HepG2 (cell line): ENCODE data around the gene OR52W1. TPM values are rescaled to one million over a fixed set of nuclear protein-coding genes. Genes with fewer than 3 reads are reported as not detected.

ENCODE experiments used
- EED ChIP-seq: sonication (generic); formaldehyde crosslinking; IDR thresholded peaks from 2 replicates; pipeline ENCODE4 v1.5.0; 2020; ENCODE audit warnings: mild to moderate bottlenecking, missing genetic modification reagents
- GABPA ChIP-seq, 2 experiments: IDR thresholded peaks; 2 replicates each; pipeline ENCODE4 v1.6.1; 2011 to 2016; ENCODE audit warnings: low read depth in 2 of 2, low read length in 1 of 2, missing biosample characterization in 1 of 2, missing genetic modification characterization in 1 of 2
- HMG20B ChIP-seq: conservative IDR thresholded peaks from 2 replicates; pipeline ENCODE4 v1.6.1; 2016; ENCODE audit warnings: missing genetic modification reagents, missing compliant biosample characterization
- JARID2 ChIP-seq: sonication (generic); formaldehyde crosslinking; IDR thresholded peaks from 2 replicates; pipeline ENCODE4 v1.8.1; 2023; ENCODE audit warnings: missing genetic modification reagents, inconsistent platforms; ENCODE audit not compliant: insufficient replicate concordance
- NR2F2 ChIP-seq: IDR thresholded peaks from 2 replicates; pipeline ENCODE4 v1.6.1; 2012; ENCODE audit warnings: low read depth, inconsistent platforms, borderline replicate concordance
- ZFP90 ChIP-seq: sonication (generic); formaldehyde crosslinking; IDR thresholded peaks from 2 replicates; pipeline ENCODE4 v1.8.0; 2022; ENCODE audit warnings: missing genetic modification reagents, mild to moderate bottlenecking, inconsistent platforms, borderline replicate concordance
- ZNF263 ChIP-seq: sonication (generic); formaldehyde crosslinking; IDR thresholded peaks from 2 replicates; pipeline ENCODE4 v1.4.0; 2020; ENCODE audit warnings: missing genetic modification reagents
- ZNF501 ChIP-seq: sonication (generic); formaldehyde crosslinking; IDR thresholded peaks from 2 replicates; pipeline ENCODE4 v1.5.1; 2020; ENCODE audit warnings: mild to moderate bottlenecking, moderate library complexity, missing genetic modification reagents
- ZNF543 ChIP-seq: sonication (generic); formaldehyde crosslinking; IDR thresholded peaks from 2 replicates; pipeline ENCODE4 v1.4.0; 2020; ENCODE audit warnings: mild to moderate bottlenecking, missing genetic modification reagents
- ZNF629 ChIP-seq: sonication (generic); formaldehyde crosslinking; conservative IDR thresholded peaks from 2 replicates; pipeline ENCODE4 v1.5.0; 2020; ENCODE audit warnings: missing genetic modification reagents
- polyA plus RNA-seq, 8 experiments: library from polyadenylated mRNA; depleted of rRNA in 3 of 8; stranded (reverse) in 7 of 8; unstranded in 1 of 8; fragments of >200 nt; fragmentation: Illumina TruSeq in 4 of 8; extraction: Trizol in 4 of 8; gene quantifications; 2 replicates each; pipeline versions ENCODE4 v1.2.1 to v1.2.3, GENCODE V29; 2011 to 2016; ENCODE audit warnings: low read depth in 4 of 8, missing spikeins in 1 of 8, mixed read lengths in 1 of 8; ENCODE audit not compliant: insufficient read depth in 1 of 8
- total RNA-seq, 5 experiments: library from RNA; depleted of rRNA; stranded (reverse); fragments of >200 nt; fragmentation: Illumina TruSeq; extraction: Trizol; gene quantifications; 2 replicates each; pipeline ENCODE4 v1.2.3, GENCODE V29; 2016; ENCODE audit warnings: low read depth in 1 of 5
- TF ChIP-seq, protein P1 (sequence below): sonication (generic); formaldehyde crosslinking; conservative IDR thresholded peaks from 2 replicates; pipeline ENCODE4 v1.4.0; 2020; ENCODE audit warnings: missing genetic modification reagents
- TF ChIP-seq, protein P2 (sequence below): sonication (generic); formaldehyde crosslinking; IDR thresholded peaks from 2 replicates; pipeline ENCODE4 v1.5.0; 2020; ENCODE audit warnings: mild to moderate bottlenecking, low read depth, missing genetic modification reagents, borderline replicate concordance
- TF ChIP-seq, protein P3 (sequence below): sonication (generic); formaldehyde crosslinking; IDR thresholded peaks from 2 replicates; pipeline ENCODE4 v1.5.0; 2020; ENCODE audit warnings: mild to moderate bottlenecking, missing genetic modification reagents
- TF ChIP-seq, protein P4 (sequence below): sonication (generic); formaldehyde crosslinking; IDR thresholded peaks from one replicate; pipeline ENCODE4 v1.5.1; 2020; ENCODE audit warnings: mild to moderate bottlenecking, missing genetic modification reagents; ENCODE audit errors: not compliant biosample characterization

OR52W1 gene
- total and polyA plus RNA-seq, 2 of the 13 experiments (the other 11 are each of a cell fraction or from before 2014, with no cell fraction given), result not detected

DNA sequence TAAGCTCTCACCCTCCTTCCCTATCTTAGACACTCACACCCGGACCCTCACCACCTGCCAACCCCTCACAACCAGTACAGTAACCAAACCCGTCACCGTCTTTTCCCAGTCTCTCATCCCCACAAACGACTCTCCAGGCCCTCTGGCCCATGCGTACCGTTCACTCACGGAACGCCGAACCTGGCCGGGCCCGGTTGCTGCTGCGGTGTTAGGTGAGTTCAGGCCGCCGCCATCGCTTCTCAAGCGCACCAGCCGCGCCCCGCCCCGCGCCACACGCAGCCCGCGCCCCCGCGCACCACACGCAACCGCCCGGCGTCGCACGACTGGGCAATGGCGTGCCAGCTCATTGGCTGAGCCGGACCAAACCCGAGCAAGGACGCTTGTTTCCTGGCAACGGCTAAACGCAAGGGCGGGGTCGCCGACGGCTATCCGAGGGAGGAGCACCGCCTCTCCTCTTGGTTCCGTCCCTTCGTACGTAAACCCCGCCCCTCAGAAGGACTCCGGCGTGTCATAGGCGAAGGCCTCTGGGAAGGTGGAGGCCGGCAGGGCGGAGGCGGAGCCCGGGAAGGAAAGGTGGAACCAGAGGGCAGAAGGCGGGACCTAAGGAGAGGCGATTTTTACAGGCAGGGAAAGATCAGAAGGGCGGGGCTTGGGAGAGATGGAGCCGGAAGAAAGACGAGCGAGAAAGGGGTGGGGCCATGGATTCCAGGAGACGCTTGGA, 35.5 kb downstream of the OR52W1 start, which contains the start of gene FHIP1B (continued):
- TF ChIP-seq, protein P1, sequence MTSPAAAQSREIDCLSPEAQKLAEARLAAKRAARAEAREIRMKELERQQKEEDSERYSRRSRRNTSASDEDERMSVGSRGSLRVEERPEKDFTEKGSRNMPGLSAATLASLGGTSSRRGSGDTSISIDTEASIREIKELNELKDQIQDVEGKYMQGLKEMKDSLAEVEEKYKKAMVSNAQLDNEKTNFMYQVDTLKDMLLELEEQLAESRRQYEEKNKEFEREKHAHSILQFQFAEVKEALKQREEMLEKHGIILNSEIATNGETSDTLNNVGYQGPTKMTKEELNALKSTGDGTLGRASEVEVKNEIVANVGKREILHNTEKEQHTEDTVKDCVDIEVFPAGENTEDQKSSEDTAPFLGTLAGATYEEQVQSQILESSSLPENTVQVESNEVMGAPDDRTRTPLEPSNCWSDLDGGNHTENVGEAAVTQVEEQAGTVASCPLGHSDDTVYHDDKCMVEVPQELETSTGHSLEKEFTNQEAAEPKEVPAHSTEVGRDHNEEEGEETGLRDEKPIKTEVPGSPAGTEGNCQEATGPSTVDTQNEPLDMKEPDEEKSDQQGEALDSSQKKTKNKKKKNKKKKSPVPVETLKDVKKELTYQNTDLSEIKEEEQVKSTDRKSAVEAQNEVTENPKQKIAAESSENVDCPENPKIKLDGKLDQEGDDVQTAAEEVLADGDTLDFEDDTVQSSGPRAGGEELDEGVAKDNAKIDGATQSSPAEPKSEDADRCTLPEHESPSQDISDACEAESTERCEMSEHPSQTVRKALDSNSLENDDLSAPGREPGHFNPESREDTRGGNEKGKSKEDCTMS (CRISPR knock-in tag), result no peak
- TF ChIP-seq ZNF501, result peak; percentile 81
- no peak for TF ChIP-seq EED (CRISPR knock-in tag)
- TF ChIP-seq ZNF629 (CRISPR knock-in tag), result no peak
- TF ChIP-seq NR2F2, result no peak
- no peak for TF ChIP-seq HMG20B (CRISPR knock-in tag)
- peak; percentile 47; the same call in 1 of the 2 replicates for TF ChIP-seq ZNF263 (CRISPR knock-in tag)
- TF ChIP-seq GABPA (IDR thresholded peaks at IDR 0.05; ENCODE audit: low read depth, low read length), result 0 out of 2 replicates have a peak, but pooled peaks have one; percentile 14
- 0 out of 2 replicates have a peak, but pooled peaks have one; percentile 50 for TF ChIP-seq GABPA (CRISPR knock-in tag; IDR thresholded peaks at IDR 0.05; ENCODE audit: low read depth)
- TF ChIP-seq, protein P2, sequence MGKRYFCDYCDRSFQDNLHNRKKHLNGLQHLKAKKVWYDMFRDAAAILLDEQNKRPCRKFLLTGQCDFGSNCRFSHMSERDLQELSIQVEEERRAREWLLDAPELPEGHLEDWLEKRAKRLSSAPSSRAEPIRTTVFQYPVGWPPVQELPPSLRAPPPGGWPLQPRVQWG (CRISPR knock-in tag), result no peak
- TF ChIP-seq ZNF543, result no peak
- TF ChIP-seq, protein P3, sequence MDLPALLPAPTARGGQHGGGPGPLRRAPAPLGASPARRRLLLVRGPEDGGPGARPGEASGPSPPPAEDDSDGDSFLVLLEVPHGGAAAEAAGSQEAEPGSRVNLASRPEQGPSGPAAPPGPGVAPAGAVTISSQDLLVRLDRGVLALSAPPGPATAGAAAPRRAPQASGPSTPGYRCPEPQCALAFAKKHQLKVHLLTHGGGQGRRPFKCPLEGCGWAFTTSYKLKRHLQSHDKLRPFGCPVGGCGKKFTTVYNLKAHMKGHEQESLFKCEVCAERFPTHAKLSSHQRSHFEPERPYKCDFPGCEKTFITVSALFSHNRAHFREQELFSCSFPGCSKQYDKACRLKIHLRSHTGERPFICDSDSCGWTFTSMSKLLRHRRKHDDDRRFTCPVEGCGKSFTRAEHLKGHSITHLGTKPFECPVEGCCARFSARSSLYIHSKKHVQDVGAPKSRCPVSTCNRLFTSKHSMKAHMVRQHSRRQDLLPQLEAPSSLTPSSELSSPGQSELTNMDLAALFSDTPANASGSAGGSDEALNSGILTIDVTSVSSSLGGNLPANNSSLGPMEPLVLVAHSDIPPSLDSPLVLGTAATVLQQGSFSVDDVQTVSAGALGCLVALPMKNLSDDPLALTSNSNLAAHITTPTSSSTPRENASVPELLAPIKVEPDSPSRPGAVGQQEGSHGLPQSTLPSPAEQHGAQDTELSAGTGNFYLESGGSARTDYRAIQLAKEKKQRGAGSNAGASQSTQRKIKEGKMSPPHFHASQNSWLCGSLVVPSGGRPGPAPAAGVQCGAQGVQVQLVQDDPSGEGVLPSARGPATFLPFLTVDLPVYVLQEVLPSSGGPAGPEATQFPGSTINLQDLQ (CRISPR knock-in tag), result no peak
- TF ChIP-seq, protein P4, sequence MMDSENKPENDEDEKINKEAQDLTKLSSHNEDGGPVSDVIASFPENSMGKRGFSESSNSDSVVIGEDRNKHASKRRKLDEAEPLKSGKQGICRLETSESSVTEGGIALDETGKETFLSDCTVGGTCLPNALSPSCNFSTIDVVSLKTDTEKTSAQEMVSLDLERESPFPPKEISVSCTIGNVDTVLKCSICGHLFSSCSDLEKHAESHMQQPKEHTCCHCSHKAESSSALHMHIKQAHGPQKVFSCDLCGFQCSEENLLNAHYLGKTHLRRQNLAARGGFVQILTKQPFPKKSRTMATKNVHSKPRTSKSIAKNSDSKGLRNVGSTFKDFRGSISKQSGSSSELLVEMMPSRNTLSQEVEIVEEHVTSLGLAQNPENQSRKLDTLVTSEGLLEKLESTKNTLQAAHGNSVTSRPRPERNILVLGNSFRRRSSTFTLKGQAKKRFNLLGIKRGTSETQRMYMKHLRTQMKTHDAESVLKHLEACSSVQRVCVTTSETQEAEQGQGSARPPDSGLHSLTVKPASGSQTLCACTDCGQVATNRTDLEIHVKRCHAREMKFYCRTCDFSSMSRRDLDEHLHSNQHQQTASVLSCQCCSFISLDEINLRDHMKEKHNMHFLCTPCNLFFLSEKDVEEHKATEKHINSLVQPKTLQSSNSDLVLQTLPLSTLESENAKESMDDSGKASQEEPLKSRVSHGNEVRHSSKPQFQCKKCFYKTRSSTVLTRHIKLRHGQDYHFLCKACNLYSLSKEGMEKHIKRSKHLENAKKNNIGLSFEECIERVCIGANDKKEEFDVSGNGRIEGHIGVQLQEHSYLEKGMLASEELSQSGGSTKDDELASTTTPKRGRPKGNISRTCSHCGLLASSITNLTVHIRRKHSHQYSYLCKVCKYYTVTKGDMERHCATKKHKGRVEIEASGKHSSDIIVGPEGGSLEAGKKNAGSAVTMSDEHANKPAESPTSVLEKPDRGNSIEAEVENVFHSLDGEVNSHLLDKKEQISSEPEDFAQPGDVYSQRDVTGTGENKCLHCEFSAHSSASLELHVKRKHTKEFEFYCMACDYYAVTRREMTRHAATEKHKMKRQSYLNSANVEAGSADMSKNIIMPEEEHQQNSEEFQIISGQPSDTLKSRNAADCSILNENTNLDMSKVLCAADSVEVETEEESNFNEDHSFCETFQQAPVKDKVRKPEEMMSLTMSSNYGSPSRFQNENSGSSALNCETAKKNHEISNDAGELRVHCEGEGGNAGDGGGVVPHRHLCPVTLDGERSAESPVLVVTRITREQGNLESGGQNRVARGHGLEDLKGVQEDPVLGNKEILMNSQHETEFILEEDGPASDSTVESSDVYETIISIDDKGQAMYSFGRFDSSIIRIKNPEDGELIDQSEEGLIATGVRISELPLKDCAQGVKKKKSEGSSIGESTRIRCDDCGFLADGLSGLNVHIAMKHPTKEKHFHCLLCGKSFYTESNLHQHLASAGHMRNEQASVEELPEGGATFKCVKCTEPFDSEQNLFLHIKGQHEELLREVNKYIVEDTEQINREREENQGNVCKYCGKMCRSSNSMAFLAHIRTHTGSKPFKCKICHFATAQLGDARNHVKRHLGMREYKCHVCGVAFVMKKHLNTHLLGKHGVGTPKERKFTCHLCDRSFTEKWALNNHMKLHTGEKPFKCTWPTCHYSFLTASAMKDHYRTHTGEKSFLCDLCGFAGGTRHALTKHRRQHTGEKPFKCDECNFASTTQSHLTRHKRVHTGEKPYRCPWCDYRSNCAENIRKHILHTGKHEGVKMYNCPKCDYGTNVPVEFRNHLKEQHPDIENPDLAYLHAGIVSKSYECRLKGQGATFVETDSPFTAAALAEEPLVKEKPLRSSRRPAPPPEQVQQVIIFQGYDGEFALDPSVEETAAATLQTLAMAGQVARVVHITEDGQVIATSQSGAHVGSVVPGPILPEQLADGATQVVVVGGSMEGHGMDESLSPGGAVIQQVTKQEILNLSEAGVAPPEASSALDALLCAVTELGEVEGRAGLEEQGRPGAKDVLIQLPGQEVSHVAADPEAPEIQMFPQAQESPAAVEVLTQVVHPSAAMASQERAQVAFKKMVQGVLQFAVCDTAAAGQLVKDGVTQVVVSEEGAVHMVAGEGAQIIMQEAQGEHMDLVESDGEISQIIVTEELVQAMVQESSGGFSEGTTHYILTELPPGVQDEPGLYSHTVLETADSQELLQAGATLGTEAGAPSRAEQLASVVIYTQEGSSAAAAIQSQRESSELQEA (CRISPR knock-in tag), result no peak
- TF ChIP-seq ZFP90 (CRISPR knock-in tag), result no peak; the same call in 1 of the 2 replicates
- no peak for TF ChIP-seq JARID2 (CRISPR knock-in tag)
